ENCODE results near the gene ATP4A.
"Not testable (repeated sequence)": the region's sequence is repeated elsewhere in the genome, so short reads cannot be mapped to it uniquely, and the experiment has no call there.

Gene ATP4A

GRCh38 chr19:35563207-35563829 lies at the start of gene ATP4A:
Gene ATP4A (minus strand): TSS chr19:35563658. CDS start chr19:35563629, 29 bp downstream.
- in situ Hi-C loops (cut with HindIII; ENCODE audit: low sequenced_read_pairs): no loop called here

DNA sequence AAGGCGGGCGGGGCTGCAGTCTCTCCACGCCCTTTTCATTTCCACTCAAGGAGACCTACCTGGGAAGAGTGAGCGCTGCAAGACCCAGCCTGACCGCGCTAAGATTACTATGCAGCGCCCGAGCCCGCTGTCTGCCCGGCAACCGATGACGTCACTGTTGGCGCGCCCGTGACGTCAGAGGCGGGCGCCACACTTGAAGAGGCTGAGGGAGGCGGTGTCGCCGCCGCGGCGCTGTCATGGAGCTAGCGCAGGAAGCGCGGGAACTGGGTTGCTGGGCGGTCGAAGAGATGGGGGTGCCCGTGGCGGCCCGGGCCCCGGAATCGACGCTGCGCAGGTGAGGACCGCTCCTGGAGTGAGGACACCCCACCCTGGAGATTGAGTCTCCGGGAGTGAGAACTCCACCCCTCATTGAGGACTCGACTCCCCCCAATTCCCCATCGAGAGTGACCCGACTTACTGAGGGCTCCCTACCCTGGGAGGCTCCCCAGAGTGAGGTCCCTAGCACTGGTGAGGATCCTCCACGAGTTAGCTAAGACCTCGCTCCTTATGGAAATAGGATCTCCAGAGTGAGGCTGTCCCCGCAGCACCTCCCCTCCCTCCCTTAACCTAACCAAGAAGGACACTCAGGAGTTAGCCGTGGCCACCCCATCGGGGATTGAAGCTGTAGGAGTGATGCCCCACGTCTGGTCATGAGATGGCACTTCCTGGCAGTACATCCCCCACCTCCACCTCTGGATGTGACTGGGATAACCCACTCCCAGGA lies 49.3 kb upstream of the ATP4A start, which contains the start of gene HAUS5:
HAUS5 (plus strand) TSS at position 177 of the 763 bp plus-strand sequence; CDS start at position 237, 60 bp downstream.
- in situ Hi-C loops (cut with HindIII; ENCODE audit: low sequenced_read_pairs): no loop called here

DNA sequence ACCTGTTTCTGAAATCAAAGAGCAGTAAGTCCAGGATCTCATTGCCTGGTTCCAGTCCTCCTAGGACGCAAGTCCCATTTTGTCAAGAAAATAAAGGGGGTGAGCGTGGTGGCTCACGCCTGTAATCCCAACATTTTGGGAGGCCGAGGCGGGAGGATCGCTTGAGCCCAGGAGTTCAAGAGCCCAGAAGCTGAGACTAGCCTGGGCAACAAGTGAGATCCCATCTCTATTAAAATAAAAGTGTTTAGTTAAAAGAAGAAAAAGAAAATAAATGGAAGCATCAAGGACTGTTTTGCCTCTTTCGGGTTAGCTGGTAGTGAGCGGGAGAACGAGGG lies 48.7 kb upstream of the ATP4A start:
- in situ Hi-C loops (cut with HindIII; ENCODE audit: low sequenced_read_pairs): no loop called here

DNA sequence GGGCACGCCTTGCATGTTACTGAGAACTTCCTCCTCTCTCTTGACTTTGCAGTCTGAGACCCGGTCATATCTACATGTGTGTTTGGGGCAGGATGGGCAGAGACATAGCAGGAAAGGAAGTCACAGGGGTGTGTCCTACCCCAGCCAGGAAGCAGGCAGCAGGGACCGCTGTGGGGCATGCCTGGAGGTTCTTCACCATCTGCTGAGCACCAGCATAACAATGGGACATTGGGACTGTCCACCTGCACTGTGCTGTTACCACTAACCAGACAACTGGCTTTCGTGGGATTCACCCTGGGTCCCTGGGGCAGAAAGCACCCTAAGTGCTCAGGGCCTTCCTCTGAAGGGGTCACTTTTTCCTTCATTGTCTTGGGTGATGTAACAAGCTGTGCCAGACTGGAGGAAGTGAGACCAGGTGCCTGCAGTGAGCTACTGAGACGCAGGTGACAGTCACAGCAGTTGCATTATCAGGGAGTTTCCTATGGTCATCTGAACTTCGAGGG lies 46.4 kb upstream of the ATP4A start:
- in situ Hi-C loops (cut with HindIII; ENCODE audit: low sequenced_read_pairs): no loop called here

DNA sequence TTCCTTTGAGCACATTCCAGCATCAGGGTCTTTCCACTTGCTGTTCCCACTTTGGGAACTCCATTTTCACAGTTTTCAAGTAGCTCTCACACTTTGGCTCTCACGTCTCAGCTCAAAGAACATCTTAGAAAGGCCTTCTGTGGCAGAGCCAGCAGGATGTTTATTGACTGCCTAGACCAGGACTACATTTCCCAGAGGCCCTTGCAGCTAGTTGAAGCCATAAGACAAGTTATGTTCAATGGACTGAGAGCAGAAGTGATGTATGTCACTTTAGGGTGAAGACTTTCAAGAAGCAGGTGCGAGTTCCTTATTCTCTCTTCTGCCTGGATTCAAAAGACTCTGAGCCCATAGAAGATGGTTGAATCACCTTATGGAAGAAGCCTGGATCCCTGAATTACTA lies 44.8 kb upstream of the ATP4A start:
- in situ Hi-C loops (cut with HindIII; ENCODE audit: low sequenced_read_pairs): no loop called here

- in situ Hi-C loops (cut with HindIII; ENCODE audit: low sequenced_read_pairs): no loop called here
Observed at GRCh38 chr19:35607661-35608060, 44.2 kb upstream of the ATP4A start.

DNA sequence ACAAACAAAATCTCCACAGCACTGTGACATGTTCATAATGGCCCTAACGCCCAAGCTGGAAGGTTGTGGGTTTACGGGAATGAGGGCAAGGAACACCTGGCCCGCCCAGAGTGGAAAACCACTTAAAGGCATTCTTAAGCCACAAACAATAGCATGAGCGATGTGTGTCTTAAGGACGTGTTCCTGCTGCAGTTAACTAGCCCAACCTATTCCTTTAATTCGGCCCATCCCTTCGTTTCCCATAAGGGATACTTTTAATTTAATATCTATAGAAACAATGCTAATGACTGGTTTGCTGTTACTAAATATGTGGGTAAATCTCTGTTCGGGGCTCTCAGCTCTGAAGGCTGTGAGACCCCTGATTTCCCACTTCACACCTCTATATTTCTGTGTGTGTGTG lies 43.7 kb upstream of the ATP4A start:
- in situ Hi-C loops (cut with HindIII; ENCODE audit: low sequenced_read_pairs): not testable (repeated sequence)

- in situ Hi-C loops (cut with HindIII; ENCODE audit: low sequenced_read_pairs): not testable (repeated sequence)
Observed at GRCh38 chr19:35604436-35604835, 41.0 kb upstream of the ATP4A start.

GRCh38 chr19:35601971-35602370 lies 38.5 kb upstream of the ATP4A start:
- in situ Hi-C loops (cut with HindIII; ENCODE audit: low sequenced_read_pairs): no loop called here

DNA sequence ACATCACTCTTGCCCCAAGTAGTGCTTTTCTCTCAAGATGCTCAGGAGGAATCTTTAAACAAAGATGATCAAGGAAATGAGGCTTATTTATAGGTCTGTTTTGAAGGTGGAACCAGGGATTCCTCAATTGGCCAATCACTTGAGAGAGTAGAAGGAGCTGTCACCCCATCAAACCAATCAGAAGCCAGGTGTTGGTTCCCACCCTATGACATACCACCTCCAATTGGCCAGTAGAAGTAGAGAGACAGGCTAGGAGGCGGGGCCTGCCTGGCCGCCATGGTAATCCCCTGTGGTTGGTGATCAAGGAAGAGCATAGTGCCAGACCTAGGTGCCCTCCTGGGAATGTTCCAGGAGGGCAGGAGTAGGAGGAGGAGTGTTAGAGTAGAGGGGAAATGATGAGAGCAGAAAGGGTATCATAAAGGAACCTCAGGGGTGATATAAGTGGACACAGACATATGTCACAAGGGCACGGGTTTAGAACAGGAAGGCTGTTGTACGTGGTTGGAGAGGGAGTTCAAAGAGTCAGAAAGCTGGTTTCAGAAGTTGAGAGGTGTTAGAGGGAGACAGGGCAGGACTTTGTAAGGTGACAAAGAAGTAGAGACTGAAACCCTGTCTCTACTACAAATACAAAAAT lies 33.0 kb upstream of the ATP4A start:
- in situ Hi-C loops (cut with HindIII; ENCODE audit: low sequenced_read_pairs): no loop called here

- in situ Hi-C loops (cut with HindIII; ENCODE audit: low sequenced_read_pairs): no loop called here
Observed at GRCh38 chr19:35595928-35596327, 32.5 kb upstream of the ATP4A start.

DNA sequence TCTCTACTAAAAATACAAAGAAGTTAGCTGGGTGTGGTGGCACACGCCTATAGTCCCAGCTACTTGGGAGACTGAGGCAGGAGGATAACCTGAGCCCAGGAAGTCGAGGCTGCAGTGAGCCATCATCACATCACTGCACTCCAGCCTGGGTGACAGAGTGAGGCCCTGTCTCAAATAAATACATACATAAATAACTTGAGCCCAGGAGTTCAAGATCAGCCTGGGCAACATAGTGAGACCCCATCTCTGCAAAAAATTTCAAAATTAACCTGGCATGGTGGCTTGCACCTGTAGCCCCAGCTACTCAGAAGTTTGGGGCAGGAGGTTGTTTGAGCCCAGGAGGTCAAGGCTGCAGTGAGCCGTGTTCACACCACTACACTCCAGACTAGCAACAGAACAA lies 31.6 kb upstream of the ATP4A start:
- in situ Hi-C loops (cut with HindIII; ENCODE audit: low sequenced_read_pairs): not testable (repeated sequence)

GRCh38 chr19:35592226-35592625 lies 28.8 kb upstream of the ATP4A start:
- in situ Hi-C loops (cut with HindIII; ENCODE audit: low sequenced_read_pairs): no loop called here

DNA sequence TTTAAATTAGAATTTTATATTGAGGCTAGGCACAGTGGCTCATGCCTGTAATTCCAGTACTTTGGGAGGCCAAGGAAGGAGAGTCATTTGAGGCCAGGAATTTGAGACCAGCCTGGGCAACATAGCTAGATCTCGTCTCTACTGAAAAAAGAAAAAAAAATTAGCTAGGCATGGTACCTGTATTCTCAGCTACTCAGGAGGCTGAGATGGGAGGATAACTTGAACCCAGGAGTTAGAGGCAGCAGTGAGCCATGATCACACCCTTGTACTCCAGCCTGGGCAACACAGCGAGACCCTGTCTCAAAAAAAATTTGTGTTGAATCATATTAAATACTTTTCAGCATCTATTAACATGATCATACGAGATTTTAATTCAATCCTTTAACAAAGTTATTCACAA lies 27.4 kb upstream of the ATP4A start:
- in situ Hi-C loops (cut with HindIII; ENCODE audit: low sequenced_read_pairs): no loop called here

DNA sequence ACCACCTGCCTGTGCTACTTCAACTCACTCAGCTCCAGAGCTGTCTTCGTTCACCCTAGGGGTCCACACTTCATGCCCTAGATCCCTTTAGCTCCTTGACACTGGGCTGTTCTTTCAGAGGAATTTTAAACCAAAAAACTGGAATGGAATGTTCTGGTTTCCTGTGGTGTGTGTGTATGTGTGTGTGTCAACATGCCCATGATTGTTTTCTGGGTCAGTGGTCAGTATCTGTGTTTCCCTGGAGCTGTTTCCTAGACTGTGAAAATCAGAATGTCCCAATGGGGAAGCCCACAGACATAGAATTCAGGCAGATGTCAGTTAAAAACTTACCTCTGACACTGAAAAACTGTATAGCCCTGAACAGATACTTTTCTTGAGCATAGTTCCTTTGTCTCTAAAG lies 23.9 kb upstream of the ATP4A start:
- in situ Hi-C loops (cut with HindIII; ENCODE audit: low sequenced_read_pairs): no loop called here

- in situ Hi-C loops (cut with HindIII; ENCODE audit: low sequenced_read_pairs): no loop called here
Observed at GRCh38 chr19:35585848-35586247, 22.4 kb upstream of the ATP4A start, which contains the start of gene PMIS2. Gene PMIS2 (plus strand): TSS chr19:35586173. CDS start chr19:35586260, 87 bp downstream.

- in situ Hi-C loops (cut with HindIII; ENCODE audit: low sequenced_read_pairs): no loop called here
Observed at GRCh38 chr19:35582760-35583159, 19.3 kb upstream of the ATP4A start.

DNA sequence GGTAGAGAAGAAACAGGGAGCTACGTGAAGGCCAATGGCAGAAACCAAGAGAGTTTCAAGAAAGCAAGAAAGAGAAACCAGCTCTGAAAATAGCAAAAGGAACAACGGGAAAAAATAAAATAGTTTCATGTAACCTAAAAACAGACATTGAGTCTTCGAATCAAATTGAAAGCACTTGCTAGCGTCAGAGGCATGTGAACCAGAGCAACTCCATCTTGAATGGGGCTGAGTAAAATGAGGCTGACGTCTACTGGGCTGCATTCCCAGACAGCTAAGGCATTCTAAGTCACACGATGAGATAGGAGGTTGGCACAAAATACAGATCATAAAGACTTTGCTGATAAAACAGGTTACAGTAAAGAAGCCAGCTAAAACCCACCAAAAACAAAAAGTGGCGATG lies 15.2 kb upstream of the ATP4A start:
- in situ Hi-C loops (cut with HindIII; ENCODE audit: low sequenced_read_pairs): no loop called here

DNA sequence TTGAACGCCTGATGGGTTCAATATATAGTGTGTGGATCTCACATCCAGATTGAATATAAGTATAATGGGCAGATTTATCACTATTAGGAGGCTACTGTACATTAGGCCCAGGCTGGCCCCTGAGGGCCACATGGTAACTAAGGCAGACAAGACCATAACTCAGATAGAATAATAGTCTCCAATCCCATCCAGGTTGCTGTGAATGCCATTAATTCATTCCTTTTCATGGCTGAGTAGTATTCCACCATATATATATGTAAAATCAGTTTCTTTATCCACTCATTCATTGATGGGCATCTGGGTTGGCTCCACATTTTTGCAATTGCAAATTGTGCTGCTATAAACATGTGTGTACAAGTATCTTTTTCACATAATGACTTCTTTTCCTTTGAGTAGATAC lies 14.5 kb upstream of the ATP4A start:
- in situ Hi-C loops (cut with HindIII; ENCODE audit: low sequenced_read_pairs): no loop called here

DNA sequence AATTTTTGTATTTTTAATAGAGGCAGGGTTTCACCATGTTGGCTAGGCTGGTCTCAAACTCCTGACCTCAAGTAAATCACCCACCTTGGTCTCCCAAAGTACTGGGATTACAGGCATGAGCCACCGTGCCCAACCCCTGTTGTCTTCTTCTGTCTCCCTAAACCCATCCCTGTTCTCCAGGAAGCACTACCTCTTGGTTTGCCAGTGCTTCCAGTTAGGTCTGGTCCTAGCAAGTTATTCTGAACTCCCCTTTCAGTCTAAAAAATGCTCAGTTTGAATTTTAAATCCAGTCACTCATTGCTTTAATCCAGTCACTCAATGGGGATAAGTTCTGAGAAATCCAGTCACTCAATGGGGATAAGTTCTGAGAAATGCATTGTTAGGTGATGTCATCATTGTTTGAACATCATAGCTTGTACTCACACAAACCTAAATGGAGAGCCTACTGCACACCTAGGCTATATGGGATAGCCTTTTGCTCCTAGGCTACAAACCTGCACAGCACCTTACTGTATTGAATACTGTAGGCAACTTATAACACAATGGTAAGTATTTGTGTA lies 8.0 kb upstream of the ATP4A start:
- in situ Hi-C loops (cut with HindIII; ENCODE audit: low sequenced_read_pairs): no loop called here

DNA sequence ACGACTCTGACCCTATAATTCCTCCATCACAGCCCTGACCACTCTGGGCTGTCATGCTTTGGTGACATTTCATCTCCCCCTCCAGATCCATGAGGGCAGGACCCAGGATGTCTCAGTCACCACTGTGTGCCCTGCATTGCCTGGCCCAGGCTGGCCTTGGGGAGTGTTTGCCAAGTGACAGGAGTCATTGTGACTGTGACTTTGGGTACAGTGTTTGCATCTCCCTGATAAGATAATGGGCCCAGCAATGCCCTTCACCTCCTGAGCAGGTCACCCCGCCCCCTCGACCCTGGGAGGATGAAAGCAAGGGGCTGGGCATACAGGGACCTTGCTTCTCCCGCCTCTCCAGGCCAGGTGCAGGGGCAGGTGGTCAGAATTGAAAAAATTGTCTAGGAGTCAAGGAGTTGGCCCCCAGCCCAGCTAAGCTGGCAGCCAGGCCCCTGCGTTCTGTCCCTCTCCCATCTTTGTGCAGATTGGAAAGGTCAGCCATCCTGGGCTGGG lies 5.9 kb upstream of the ATP4A start:
- in situ Hi-C loops (cut with HindIII; ENCODE audit: low sequenced_read_pairs): no loop called here

All from DLD1 (cell line).